GF-D8 (cell line): ENCODE measurements around the gene FAXDC2.
"Not testable (repeated sequence)": the region's sequence is repeated elsewhere in the genome, so short reads cannot be mapped to it uniquely, and the experiment has no call there.

Source experiments
- DNase-seq: peaks from one replicate; lab custom pipeline; 2025; lab: John Stamatoyannopoulos, UW

The FAXDC2 gene

DNA sequence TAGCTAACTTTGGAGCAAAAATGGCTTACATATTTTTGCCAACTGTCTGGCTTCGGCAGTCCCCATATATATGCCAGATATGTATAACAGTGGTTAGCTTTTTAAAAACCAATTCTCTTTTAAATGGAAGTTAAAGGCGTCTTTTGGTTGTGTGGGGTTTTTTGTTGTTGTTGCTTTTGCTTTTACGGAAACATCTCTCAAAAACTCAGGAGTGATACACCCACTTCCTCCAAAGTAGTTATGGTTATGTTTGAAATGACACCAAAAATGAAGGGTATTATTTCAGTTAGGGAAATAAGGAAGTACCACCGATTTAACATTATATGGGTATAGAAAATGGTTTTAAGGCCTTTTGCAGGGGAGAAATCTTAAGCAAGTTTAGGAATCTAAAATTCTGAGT, 10.4 kb upstream of the FAXDC2 start:
- DNase-seq = peak; percentile 12

DNA sequence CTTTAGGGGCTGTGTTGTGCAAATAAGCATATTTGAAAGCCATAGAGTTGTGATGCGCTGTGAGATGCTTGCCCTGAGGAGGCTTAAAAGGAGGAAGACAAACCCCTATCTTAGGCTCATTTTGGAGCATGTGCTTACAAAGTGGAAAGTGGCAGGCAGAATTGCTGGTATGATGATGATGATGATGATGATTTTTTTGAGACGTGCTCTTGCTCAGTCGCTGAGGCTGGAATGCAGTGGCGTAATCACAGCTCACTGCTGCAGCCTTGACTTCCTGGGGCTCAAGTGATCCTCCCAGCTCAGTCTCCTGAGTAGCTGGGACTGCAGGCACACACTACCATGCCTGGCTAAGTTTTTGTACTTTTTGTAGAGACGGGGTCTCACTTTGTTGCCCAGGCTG, 9.7 kb upstream of the FAXDC2 start:
- DNase-seq = peak; percentile 63

DNA sequence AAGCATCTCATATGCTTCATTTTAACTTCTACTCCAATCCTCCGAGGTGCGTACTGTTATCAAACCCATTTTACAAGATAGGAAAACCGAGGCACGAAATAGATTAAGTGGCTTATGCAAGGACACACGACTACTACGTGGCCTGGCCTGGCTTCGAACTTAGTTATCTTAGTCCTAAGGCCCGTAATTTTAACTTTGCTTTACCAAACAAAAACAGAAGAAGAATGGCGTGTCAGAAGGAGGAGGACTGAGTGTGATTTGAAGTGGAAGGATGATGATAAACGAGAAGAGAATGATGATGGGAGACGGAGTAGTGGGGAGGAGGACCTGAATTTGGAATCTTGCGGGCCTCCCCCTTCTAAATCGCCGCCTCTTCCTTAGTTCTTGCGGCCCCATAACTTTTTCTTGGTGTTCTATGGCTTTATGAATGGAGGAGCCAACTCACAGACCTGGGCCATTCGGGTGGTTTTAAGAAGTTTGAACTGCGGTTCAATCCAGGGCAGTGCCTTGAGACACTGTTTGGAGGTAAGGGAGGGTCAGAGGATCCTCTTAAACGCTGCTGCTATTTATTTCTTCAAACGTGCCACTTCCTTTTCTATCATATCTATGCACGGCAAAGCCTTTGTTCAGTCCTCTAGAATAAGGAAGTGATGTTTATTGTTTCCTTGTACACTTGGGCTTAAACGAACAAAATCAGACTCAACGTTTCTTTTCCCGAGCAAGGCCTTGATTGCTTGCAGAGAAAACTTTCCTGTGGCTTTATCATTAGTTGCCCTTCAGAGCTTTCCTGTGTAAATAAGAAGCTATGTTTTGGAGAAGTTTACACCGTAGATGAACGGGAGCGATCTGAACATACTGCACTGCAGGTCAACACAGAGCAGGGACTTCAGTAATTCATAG, 8.8 kb upstream of the FAXDC2 start:
- peak; percentile 73 for DNase-seq

DNA sequence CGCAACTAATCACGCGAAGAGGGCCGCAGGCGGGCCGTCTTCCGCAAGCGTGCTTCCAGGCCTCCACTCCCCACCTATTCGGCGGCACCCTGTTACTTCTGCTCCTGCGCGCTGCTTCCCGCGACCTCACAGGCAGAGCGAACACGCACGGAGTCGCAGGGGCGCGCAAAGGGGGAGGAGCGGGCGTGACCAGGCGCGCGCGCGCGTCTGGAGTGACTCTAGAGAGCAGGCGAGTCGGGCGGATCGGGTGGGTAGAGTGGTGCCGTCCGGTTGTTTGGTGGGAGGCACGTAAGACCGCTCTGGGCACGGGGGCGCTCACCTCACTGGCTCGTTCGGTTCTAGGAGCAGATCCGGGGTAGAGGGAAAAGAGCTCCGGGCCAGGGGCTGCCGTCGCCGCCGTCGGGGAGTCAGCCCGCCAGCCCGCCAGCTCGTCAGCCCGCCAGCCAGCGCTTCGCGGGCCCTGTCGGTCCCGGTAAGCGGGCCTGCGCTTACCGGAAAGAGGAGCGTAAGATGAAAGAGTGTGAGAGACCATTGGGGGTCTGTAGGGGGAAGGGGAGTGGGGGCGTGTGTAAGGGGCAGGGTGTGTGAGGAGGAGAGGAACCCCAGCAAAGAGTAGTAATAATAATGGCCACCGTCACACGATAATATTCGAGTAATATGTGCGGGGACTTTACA, 8.0 kb upstream of the FAXDC2 start, which contains the start of gene CNOT8:
CNOT8 (plus strand) TSS at position 331 of the 675 bp plus-strand sequence. CDS start 4,652 bp downstream, outside the sequence.
- peak; percentile 92 for DNase-seq

DNA sequence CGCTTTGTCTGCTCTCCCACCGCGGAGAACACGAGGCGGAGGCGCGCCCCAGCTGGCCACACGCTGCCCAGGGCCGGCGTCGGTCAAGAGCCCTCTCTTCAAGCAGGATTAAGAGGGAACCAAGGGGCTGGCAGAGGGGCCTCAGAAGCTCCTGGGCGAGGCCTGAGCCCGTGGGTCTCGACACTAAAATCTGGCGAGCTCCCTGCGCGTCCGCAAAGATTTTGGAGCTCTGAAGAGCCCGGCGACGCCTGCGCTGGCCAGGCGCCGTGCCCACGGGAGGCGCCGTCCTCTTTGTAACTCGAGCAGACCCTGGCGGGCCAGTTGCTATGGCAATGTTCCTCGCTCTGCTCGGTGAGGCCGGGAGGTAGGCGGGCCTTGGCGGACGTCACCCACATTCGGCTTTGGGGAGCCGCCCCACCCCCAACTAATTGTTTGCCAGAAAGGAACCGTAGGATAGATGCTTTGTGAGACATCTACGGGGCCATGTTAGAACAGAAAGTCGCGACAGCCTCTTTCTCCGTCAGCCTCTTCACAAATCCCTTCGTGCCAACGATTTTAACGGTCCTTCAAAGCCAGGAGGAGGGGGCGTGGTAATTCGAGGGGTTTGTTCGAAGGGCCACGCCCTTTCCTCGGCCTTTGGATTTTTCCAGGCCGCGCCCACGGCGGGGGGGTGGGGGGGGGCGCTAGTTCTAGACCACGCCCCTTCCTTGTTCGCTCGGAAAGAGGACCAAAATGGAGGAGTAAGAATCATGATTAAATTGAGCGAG, 7.3 kb upstream of the FAXDC2 start:
- peak; percentile 87 for DNase-seq

DNA sequence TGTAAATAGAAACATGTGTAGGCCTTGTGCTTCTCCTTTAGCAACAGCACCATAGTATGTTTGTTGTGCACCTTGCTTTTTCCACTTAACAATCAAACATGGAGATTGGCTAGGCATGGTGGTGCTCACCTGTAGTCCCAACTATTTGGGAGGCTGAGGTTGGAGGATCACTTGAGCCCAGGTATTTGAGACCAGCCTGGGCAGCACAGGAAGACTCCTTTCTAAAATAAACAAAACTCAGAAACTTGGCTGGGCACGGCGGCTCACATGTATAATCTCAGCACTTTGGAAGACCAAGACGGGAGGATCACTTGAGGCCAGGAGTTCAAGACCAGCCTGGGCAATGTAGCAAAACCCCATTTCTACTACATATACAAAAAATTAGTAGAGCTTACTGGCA, 948 bp upstream of the FAXDC2 start:
- DNase-seq = no peak

DNA sequence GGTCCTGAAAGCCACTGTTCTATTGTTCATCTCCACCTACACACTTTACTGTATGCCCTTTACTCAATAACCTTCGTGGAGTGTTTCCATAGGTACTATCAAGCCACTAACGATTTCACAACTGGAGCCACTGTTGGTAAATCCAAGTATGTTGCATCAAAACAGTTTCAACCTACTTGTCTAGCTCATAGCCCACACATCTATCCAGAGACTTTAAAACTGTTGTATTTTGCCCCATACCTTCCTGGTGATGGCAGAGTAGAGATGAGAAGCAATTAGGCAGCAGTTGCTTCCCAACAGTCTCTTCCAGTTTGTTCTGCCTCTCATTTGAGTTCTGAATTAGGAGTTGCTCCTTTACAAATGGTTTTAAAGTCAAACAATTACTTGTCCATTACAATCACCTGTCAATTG, 607 bp downstream of the FAXDC2 start:
- DNase-seq = no peak

DNA sequence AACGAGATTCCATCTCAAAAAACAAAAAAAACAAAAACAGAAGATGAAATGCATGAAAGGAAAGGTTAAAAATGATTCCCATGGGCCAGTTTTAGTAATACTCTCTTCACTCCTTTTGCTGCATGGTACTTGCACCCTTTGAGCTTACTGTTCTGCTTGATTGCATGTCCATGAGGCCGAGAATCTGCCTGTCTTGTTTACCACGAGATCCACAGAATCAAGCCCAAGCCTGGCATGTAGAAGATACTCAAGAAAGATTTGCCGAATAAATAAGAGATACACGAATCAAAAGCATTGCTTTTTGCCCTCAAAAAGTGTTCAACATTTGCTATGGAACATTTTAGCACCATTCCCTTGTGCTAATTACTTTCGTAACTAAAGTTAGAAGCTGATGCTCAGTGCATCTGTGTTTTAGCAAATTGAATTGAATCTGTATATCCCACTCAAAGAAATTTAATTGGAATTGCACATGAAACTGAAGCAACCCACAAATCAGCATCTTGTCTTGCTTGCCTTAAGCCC, 1.1 kb downstream of the FAXDC2 start:
- no peak for DNase-seq

DNA sequence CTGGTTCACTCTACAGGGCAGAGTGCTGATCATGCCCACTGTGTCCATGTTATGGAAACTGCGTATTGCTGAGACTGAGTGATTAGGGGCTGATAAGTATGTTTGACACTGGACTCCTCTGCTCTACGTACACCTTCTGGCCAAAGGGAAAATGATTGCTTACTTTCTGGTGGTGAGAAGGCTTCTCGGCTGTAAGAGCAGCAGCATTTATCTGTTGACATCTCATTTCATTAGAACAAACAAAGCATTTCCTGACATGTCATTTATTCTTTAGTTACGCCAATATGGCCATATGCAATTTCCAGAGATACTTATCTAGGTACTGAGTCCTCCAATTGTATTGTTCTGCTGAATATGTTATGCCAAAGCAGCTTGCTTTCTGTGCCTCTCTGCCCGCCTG, 5.6 kb downstream of the FAXDC2 start:
- DNase-seq = no peak

DNA sequence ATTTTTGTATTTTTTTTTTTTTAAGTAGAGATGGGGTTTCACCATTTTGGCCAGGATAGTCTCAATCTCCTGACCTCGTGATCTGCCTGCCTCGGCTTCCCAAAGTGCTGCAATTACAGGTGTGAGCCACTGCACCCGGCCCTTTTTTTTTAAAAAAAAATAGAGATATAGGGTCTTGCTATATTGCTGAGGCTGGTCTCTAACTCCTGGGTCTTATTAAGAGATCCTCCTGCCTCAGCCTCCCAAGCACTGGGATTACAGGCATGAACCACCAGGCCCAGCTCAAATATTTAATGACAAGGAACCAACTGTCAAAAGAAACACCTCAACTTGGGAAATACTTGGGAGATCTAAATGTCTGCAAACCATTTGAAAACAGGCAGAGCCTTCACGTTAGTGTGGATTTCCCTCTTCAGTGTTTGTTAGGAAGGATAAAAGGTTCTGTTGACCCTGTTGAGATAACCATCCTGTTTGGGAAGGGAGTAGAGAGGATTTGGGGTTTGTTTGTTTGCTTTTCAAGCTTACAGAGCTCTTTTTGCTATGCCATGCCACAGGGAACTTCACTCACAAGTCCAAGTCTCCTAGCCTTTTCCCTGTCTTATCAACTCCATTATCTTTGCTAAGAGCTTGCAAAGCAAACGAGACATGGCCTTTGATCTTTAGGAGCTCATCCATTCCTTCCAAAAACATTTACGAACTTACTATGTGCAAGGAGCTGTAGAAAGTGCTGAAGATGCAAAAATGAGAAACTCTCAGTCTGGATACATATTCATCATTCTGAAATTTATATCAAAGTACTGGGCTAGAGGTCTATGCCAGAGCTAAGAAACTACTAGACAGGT, 7.5 kb downstream of the FAXDC2 start:
- no peak for DNase-seq

DNA sequence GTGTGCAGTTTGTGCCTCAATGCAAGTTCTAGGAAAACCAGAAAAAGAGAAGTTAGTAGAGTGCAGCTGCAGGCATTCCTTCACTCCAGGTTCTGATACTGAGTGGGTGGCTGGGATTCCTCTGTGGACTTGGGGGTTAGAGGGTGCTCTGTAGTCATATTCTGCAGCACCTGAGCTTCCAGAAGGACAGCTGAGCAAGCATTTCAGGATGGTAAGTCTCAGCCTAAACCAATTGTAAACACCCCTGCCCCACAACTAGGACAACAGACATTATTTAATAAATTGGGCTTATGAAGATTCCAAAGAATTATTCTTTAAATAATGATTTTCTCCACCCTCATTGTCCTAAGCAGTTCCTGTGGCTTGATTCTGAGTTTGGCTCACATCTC, 9.1 kb downstream of the FAXDC2 start:
- DNase-seq = no peak

DNA sequence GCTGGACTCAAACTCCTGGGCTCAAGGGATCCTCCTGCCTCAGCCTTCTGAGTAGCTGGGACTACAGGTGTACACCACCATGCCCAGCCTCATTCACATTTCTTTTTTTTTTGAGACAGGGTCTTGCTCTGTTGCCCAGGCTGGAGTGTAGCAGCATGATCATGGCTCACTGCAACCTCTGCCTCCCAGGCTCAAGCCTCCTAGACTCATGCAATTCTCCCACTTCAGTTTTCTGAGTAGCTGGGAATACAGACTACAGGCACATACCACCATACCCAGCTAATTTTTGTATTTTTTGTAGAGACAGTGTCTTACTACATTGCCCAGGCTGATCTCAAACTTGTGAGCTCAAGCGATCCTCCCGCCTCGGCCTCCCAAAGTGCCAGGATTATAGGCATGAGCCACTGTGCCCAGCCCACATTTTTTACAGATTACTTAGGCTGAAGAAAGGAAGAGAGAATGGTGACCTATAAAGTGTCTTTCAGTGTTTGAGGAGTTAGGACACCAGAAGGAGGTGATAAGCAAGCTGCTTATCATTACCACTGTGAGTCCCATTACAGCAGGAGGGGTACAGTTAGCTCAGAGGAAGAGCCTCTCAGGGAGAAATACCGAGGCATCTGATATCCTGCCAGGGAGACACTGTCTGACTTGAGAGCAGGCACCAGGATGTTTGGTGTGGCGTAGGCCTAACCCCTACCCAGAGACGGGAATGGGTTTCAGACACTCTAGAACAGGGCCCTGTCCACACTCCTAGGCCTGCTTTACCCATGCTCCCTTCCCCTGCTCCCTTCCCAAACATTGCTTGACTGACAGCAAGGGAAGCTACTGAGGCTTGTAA, 9.7 kb downstream of the FAXDC2 start:
- DNase-seq = peak; percentile 29

DNA sequence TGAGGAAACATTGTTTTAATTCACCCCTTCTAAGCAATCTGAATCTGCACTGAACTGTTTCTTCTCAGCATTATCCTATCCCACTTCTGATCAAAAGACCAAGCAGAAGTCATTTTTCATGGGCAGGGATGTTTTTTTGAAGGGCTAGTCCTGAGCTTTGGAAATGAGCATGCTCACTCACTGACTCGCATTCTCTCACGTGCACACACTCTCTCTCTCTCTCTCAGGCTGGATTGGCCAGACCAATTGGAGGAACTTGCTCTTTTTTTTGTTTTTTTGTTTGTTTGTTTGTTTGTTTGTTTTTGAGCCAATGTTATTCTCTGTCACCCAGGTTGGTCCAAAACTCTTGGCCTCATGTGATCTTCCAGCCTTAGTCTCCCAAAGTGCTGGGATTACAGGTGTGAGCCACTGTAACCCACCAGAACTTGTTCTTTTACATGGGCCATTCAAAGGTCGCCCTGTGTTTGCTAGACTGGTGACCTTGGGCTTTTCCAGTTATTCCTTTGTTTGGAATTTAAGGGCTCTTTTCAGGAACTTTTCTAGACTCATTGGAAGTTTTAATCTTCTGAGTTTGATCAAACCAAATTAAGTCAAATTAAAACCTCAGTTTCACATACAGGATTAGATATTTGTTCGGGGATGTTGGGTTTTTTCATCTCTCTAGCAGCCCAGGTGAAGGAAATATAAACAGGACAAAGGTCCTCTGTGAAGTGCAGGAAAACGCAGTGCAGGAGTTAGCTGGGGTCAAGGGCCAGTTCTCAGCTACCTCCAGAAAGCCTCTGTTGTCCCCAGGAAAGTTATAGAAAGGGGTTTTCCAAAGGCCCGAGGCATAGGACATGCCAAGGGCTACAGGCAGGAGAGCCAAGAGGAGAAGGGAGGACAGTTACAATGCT, 13.1 kb downstream of the FAXDC2 start:
- DNase-seq = no peak

DNA sequence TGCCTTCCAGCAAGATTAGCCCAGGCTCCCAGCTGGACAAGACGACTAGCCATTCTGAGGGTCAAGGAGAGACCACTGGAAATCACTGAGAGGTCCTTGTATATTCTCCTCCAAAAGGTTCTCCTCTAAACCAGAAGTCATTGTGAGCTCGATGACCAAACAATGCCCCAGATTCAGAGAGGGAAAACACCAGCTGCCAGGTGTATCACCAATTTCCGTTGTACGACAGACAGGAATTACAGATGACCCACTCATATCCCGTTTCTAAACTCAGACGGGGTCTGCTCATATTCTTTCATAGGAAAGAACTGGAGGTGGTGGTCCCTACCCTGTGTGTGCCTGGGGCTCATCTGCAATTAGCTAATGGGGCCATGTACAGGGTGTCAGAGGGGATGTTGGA, 14.2 kb downstream of the FAXDC2 start:
- DNase-seq = no peak

DNA sequence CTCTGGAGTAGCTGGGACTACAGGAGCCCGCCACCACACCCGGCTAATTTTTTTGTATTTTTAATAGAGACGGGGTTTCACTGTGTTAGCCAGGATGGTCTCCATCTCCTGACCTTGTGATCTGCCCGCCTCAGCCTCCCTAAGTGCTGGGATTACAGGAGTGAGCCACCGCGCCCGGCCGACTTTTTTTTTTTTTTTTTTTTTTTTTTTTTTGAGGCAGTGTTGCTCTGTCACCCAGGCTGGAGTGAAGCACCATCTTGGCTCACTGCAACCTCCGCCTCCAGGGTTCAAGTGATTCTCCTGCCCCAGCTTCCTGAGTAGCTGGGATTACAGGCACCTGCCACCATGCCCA, 14.7 kb downstream of the FAXDC2 start:
- DNase-seq = not testable (repeated sequence)

DNA sequence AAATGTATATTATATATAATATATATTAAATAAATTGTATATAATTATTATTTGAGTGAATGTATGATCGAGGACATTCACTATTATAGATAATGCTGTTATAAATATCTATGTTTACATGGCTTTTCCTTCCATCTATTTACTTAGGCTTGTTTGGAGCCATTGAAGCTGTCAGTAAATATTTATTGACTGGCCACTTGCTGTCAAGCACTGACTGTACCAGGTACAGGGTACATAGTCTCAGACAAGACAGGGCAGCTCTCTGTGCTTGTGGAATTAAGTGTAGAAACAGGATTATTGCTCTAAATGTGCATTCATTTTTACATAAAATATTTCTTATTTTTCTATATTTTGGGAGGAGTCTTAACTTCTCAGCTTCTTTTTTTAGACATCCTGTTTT, 16.4 kb downstream of the FAXDC2 start:
- no peak for DNase-seq

DNA sequence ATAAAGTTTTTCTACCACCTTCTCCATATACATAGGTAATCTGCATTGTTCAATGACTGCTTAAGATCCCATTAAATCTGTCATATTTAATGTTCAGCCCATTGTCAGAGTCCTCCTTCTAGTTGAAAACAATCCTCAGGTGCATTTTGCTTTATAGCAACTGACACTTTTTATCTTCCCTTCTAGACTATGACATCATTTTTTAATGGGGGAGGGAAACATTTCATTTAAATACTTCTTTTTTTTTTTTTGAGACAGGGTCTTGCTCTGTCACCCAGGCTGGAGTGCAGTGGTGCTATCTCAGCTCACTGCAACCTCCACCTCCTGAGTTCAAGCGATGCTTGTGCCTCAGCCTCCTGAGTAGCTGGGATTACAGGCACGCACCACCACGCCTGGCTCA, 17.6 kb downstream of the FAXDC2 start:
- not testable (repeated sequence) for DNase-seq

DNA sequence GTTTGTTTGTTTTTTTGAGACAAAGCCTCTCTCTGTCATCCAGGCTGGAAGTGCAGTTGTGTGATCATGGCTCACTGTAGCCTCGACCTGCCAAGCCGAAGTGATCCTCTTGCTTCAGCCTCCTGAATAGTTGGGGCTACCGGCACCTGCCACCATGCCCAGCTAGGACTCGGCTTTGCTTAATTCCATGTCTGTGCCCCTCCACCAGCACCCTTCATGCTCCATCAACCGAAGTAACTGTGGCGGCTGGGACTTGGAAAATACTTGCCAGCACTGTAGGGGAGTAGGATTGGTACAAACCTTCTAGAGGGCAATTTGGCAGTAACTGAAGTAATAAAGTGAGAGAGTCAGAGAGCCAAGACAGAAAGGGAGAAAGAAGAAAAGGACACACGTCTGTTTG, 19.0 kb downstream of the FAXDC2 start:
- no peak for DNase-seq

DNA sequence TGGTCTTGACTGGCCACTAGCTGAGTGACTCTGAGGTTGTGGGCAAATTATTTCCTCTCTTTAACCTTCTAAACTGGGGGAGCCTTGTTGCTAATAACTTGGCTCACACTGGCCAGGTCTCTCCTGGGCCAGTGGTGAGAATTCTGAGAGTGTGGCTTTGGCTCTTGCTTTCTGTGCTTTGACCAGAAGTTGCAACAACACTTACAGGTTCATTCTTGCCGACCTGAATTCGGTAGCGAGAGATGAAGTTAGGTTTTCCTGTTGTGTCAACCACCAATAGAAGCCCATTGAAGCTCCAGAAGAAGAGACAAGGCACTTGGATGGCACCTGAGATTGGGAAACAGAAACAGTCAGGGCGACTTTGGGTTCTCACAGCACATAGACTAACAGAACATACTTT, 19.8 kb downstream of the FAXDC2 start:
- no peak for DNase-seq

DNA sequence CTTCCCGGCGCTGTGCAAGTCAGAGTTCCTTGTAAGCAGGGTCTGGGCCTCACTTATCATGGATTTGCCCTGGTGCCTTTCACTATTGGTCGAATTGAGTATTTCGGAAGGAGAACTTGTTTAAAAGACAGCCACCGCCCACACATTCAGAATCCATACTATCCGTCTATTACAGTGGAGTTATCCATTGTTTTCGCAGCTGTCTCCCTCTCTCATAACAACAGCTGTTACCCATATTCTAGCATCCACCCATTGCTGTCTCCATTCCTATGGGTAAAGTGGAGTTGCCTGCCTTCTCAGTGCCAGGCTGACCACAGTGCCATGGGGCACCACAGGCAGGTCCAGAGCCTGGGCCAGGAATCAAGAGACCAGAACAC, 20.2 kb downstream of the FAXDC2 start:
- no peak for DNase-seq
